ENCODE measurements around the gene DLGAP1. TPM values are rescaled to one million over a fixed set of nuclear protein-coding genes. Genes with fewer than 3 reads are reported as not detected.

Gene DLGAP1
- total RNA-seq, 1 experiment from 2014 or later, result 0.39 TPM

- H3K9me2 ChIP-seq (ENCODE audit: insufficient read depth), result no peaks in the 10 kb centered on the region
- DNase-seq (ENCODE audit: low read depth, low spot score) (no peak), ATAC-seq (no peak)
- H2AFZ ChIP-seq (ENCODE audit: low read depth, low read length, poor library complexity, severe bottlenecking), result no peak overlapping the region
- H3K27ac ChIP-seq (ENCODE audit: low read depth, low read length), result no peak overlapping the region
- H3K4me3 ChIP-seq (replicated peaks in 1 of 2; ENCODE audit: low read depth in 1 of 2, low read length in 2 of 2), result no peak overlapping the region
- no peaks in the 10 kb centered on the region for H3K9me3 ChIP-seq (ENCODE audit: control insufficient read depth in 1 of 2, insufficient read depth in 1 of 2, low read depth in 1 of 2, low read length in 2 of 2)
- no peaks in the 10 kb centered on the region for H3K4me1 ChIP-seq (ENCODE audit: control insufficient read depth in 1 of 2, insufficient read depth in 2 of 2, low read length in 2 of 2)
- ChIA-PET POLR2A (no interaction called here), CTCF (no interaction called here), RAD21 (ENCODE audit: low non-redundant PET in 1 of 2, low total read pairs in 2 of 2, uncharacterized antibody in 2 of 2, unreplicated experiment in 2 of 2) (no interaction called here)
- H3K79me2 ChIP-seq (ENCODE audit: insufficient read depth, low read length), result no peaks in the 10 kb centered on the region
- no peak overlapping the region for H3K4me2 ChIP-seq (ENCODE audit: low read length)
- H3K9ac ChIP-seq (ENCODE audit: low read length), result no peak overlapping the region
- TF ChIP-seq RAD21 (IDR thresholded peaks at IDR 0.05; ENCODE audit: low read depth) (no peak), SP1 (IDR thresholded peaks at IDR 0.05; ENCODE audit: low read depth) (no peak), ZBTB33 (IDR thresholded peaks at IDR 0.05; ENCODE audit: extremely low read depth, insufficient replicate concordance, low read length) (no peak), EZH2phosphoT487 (IDR thresholded peaks at IDR 0.05; ENCODE audit: borderline replicate concordance) (no peak), POLR2A (IDR thresholded peaks at IDR 0.05; ENCODE audit: borderline replicate concordance, extremely low read depth, insufficient read depth, insufficient read length) (no peak), EZH2 (IDR thresholded peaks at IDR 0.05) (no peak), CBX3 (IDR thresholded peaks at IDR 0.05; ENCODE audit: low read depth) (no peak), ZNF274 (IDR thresholded peaks at IDR 0.05; ENCODE audit: low read depth, low read length) (no peak), SRF (IDR thresholded peaks at IDR 0.05; ENCODE audit: low read depth) (no peak), MAX (IDR thresholded peaks at IDR 0.05) (no peak), POLR2AphosphoS5 (IDR thresholded peaks at IDR 0.05; ENCODE audit: low read depth, low read length) (no peak), TCF7L2 (IDR thresholded peaks at IDR 0.05; ENCODE audit: borderline replicate concordance, extremely low read depth, insufficient read depth, insufficient read length) (no peak), FOSL1 (IDR thresholded peaks at IDR 0.05; ENCODE audit: low read depth) (no peak), SIN3A (IDR thresholded peaks at IDR 0.05; ENCODE audit: low read depth) (no peak), CEBPB (IDR thresholded peaks at IDR 0.05; ENCODE audit: low read depth) (no peak), EGR1 (IDR thresholded peaks at IDR 0.05; ENCODE audit: low read depth) (no peak)
- TF ChIP-seq, protein P1, sequence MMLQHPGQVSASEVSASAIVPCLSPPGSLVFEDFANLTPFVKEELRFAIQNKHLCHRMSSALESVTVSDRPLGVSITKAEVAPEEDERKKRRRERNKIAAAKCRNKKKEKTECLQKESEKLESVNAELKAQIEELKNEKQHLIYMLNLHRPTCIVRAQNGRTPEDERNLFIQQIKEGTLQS (IDR thresholded peaks at IDR 0.05), result no peak
- TF ChIP-seq, protein P2, sequence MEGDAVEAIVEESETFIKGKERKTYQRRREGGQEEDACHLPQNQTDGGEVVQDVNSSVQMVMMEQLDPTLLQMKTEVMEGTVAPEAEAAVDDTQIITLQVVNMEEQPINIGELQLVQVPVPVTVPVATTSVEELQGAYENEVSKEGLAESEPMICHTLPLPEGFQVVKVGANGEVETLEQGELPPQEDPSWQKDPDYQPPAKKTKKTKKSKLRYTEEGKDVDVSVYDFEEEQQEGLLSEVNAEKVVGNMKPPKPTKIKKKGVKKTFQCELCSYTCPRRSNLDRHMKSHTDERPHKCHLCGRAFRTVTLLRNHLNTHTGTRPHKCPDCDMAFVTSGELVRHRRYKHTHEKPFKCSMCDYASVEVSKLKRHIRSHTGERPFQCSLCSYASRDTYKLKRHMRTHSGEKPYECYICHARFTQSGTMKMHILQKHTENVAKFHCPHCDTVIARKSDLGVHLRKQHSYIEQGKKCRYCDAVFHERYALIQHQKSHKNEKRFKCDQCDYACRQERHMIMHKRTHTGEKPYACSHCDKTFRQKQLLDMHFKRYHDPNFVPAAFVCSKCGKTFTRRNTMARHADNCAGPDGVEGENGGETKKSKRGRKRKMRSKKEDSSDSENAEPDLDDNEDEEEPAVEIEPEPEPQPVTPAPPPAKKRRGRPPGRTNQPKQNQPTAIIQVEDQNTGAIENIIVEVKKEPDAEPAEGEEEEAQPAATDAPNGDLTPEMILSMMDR (IDR thresholded peaks at IDR 0.05 in 2 of 3, conservative IDR thresholded peaks at IDR 0.05 in 1 of 3; ENCODE audit: borderline replicate concordance in 1 of 3, insufficient read depth in 1 of 3, low read depth in 2 of 3, low read length in 2 of 3), result no peak
- intact Hi-C loops (cut with micrococcal nuclease), result no loop called here
- BruUV-seq (replicated peaks), result no TSS peak
- H3K27me3 ChIP-seq (ENCODE audit: insufficient read depth, low read length), result no peaks in the 10 kb centered on the region
- H4K20me1 ChIP-seq (ENCODE audit: insufficient read depth), result no peaks in the 10 kb centered on the region
- no peaks in the 10 kb centered on the region for H3K36me3 ChIP-seq (ENCODE audit: control insufficient read depth in 1 of 2, insufficient read depth in 2 of 2, low read length in 2 of 2)
These were observed 623.0 kb downstream of the DLGAP1 start for GRCh38 chr18:3832025-3832638.

Data from HCT116 (cell line).